KMS-11 (cell line): Measurements from ENCODE around the gene NFIC.

Source experiments
- H2AFZ ChIP-seq: fragments of 200-600 bp; sonication (generic); 2 replicates; pipeline ENCODE4 v1.6.1; 2016; ENCODE audit warnings: antibody characterized with exemption, mixed run types, low read depth
- H3K27ac ChIP-seq: fragments of 200-600 bp; sonication (generic); 2 replicates; pipeline ENCODE4 v1.6.1; 2016; ENCODE audit warnings: mild to moderate bottlenecking, mixed run types
- H3K27me3 ChIP-seq: fragments of 200-600 bp; sonication (generic); 2 replicates; pipeline ENCODE4 v1.6.1; 2017; ENCODE audit warnings: mild to moderate bottlenecking, low read depth, mixed run types, moderate library complexity; ENCODE audit not compliant: insufficient read depth
- H3K36me3 ChIP-seq: fragments of 200-600 bp; sonication (generic); 2 replicates; pipeline ENCODE4 v1.6.1; 2017; ENCODE audit warnings: mild to moderate bottlenecking, mixed run types; ENCODE audit not compliant: insufficient read depth
- H3K4me1 ChIP-seq: fragments of 200-600 bp; sonication (generic); 2 replicates; pipeline ENCODE4 v1.6.1; 2016; ENCODE audit warnings: mild to moderate bottlenecking, low read depth, mixed run types; ENCODE audit not compliant: poor library complexity, severe bottlenecking
- H3K4me2 ChIP-seq: fragments of 200-600 bp; sonication (generic); 2 replicates; pipeline ENCODE4 v1.7.0; 2016; ENCODE audit warnings: mild to moderate bottlenecking, mixed run types
- H3K4me3 ChIP-seq: fragments of 200-600 bp; sonication (generic); IDR thresholded peaks from 2 replicates; pipeline ENCODE4 v1.6.1; 2017; ENCODE audit warnings: low read depth, low read length, mixed read lengths; ENCODE audit not compliant: insufficient read depth
- H3K79me2 ChIP-seq: fragments of 200-600 bp; sonication (generic); 2 replicates; pipeline ENCODE4 v1.6.1; 2016; ENCODE audit warnings: low read depth, mixed run types; ENCODE audit not compliant: insufficient read depth
- H3K9ac ChIP-seq: fragments of 200-600 bp; sonication (generic); 2 replicates; pipeline ENCODE4 v1.6.1; 2016; ENCODE audit warnings: mild to moderate bottlenecking, mixed run types
- H4K20me1 ChIP-seq: fragments of 200-600 bp; sonication (generic); 2 replicates; pipeline ENCODE4 v1.6.1; 2016; ENCODE audit warnings: mild to moderate bottlenecking, mixed run types; ENCODE audit not compliant: insufficient read depth
- TF ChIP-seq, protein P1 (sequence below): fragments of 200-600 bp; sonication (generic); conservative IDR thresholded peaks from 2 replicates; pipeline ENCODE4 v1.6.1; 2017; ENCODE audit warnings: low read depth, mild to moderate bottlenecking, antibody characterized with exemption, low read length, moderate library complexity, mixed read lengths

Gene NFIC

GRCh38 chr19:3516675-3517207, 150.4 kb downstream of the NFIC start:
- no peaks in the 10 kb centered on the region for H3K27me3 ChIP-seq
- no peaks in the 10 kb centered on the region for H3K36me3 ChIP-seq
- peaks cover 14% of the 10 kb centered on the region for H3K4me1 ChIP-seq
- H3K4me3 ChIP-seq = no peak overlapping the region
- TF ChIP-seq, protein P1, sequence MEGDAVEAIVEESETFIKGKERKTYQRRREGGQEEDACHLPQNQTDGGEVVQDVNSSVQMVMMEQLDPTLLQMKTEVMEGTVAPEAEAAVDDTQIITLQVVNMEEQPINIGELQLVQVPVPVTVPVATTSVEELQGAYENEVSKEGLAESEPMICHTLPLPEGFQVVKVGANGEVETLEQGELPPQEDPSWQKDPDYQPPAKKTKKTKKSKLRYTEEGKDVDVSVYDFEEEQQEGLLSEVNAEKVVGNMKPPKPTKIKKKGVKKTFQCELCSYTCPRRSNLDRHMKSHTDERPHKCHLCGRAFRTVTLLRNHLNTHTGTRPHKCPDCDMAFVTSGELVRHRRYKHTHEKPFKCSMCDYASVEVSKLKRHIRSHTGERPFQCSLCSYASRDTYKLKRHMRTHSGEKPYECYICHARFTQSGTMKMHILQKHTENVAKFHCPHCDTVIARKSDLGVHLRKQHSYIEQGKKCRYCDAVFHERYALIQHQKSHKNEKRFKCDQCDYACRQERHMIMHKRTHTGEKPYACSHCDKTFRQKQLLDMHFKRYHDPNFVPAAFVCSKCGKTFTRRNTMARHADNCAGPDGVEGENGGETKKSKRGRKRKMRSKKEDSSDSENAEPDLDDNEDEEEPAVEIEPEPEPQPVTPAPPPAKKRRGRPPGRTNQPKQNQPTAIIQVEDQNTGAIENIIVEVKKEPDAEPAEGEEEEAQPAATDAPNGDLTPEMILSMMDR = no peak
- H4K20me1 ChIP-seq = no peaks in the 10 kb centered on the region
- peaks cover 18% of the 10 kb centered on the region for H3K79me2 ChIP-seq
- no peak overlapping the region for H3K27ac ChIP-seq
- H3K4me2 ChIP-seq = no peak overlapping the region
- H2AFZ ChIP-seq = no peak overlapping the region
- no peak overlapping the region for H3K9ac ChIP-seq

- H3K4me1 ChIP-seq = peaks cover 14% of the 10 kb centered on the region
- H3K4me2 ChIP-seq = no peak overlapping the region
- no peak overlapping the region for H2AFZ ChIP-seq
- no peak overlapping the region for H3K27ac ChIP-seq
- no peaks in the 10 kb centered on the region for H4K20me1 ChIP-seq
- TF ChIP-seq, protein P1 = no peak
- H3K27me3 ChIP-seq = no peaks in the 10 kb centered on the region
- no peak overlapping the region for H3K4me3 ChIP-seq
- no peak overlapping the region for H3K9ac ChIP-seq
- peaks cover 18% of the 10 kb centered on the region for H3K79me2 ChIP-seq
- H3K36me3 ChIP-seq = no peaks in the 10 kb centered on the region
Measured at GRCh38 chr19:3517638-3518037, 151.3 kb downstream of the NFIC start.

GRCh38 chr19:3518255-3518654, 151.9 kb downstream of the NFIC start:
- Histone ChIP-seq H4K20me1 (no peaks in the 10 kb centered on the region), H3K4me3 (no peak overlapping the region), H3K9ac (no peak overlapping the region), H3K27me3 (no peaks in the 10 kb centered on the region), H3K79me2 (peaks cover 18% of the 10 kb centered on the region), H3K27ac (no peak overlapping the region), H3K4me1 (peaks cover 14% of the 10 kb centered on the region), H3K36me3 (no peaks in the 10 kb centered on the region), H2AFZ (no peak overlapping the region), H3K4me2 (no peak overlapping the region)
- TF ChIP-seq, protein P1 = no peak

GRCh38 chr19:3518659-3519058, 152.3 kb downstream of the NFIC start:
- Histone ChIP-seq H3K9ac (no peak overlapping the region), H3K27ac (no peak overlapping the region)

More at GRCh38 chr19:3518659-3519058, 152.3 kb downstream of the NFIC start:
- H3K4me3 ChIP-seq = no peak overlapping the region
- TF ChIP-seq, protein P1 = no peak
- H4K20me1 ChIP-seq = no peaks in the 10 kb centered on the region
- peaks cover 14% of the 10 kb centered on the region for H3K4me1 ChIP-seq
- H3K27me3 ChIP-seq = no peaks in the 10 kb centered on the region
- no peak overlapping the region for H2AFZ ChIP-seq
- H3K36me3 ChIP-seq = no peaks in the 10 kb centered on the region
- peaks cover 18% of the 10 kb centered on the region for H3K79me2 ChIP-seq
- no peak overlapping the region for H3K4me2 ChIP-seq
